SK-N-SH treated with all-trans-retinoic acid at 6 μM for 48 hours (cell line): ENCODE data around the gene LANCL2.

Experiments
- ATAC-seq: fragments of 200-7000 bp; cut with Tn5 transposase; 3 replicates; pipeline ENCODE4 v1.9.1; 2020; ENCODE audit warnings: mild to moderate bottlenecking, moderate library complexity
- BACH2 ChIP-seq: fragments of 250-450 bp; sonication (Bioruptor Pico); IDR thresholded peaks from 2 replicates; pipeline ENCODE4 v1.9.0; 2021; ENCODE audit warnings: mild to moderate bottlenecking, borderline replicate concordance
- CREB5 ChIP-seq: fragments of 250-450 bp; sonication (Bioruptor Pico); IDR thresholded peaks from 2 replicates; pipeline ENCODE4 v1.5.1; 2020; ENCODE audit warnings: low read depth, mild to moderate bottlenecking, moderate library complexity
- CSDC2 ChIP-seq: fragments of 250-450 bp; sonication (Bioruptor Pico); IDR thresholded peaks from 2 replicates; pipeline ENCODE4 v1.5.0; 2020; ENCODE audit warnings: mild to moderate bottlenecking, moderate library complexity
- CSRNP3 ChIP-seq: fragments of 250-450 bp; sonication (Bioruptor Pico); IDR thresholded peaks from 2 replicates; pipeline ENCODE4 v1.5.1; 2021; ENCODE audit warnings: mild to moderate bottlenecking, moderate library complexity
- ESRRG ChIP-seq: fragments of 250-450 bp; sonication (Bioruptor Pico); IDR thresholded peaks from 2 replicates; pipeline ENCODE4 v1.6.1; 2021; ENCODE audit warnings: mild to moderate bottlenecking
- GLIS3 ChIP-seq: fragments of 250-450 bp; sonication (Bioruptor Pico); IDR thresholded peaks from 2 replicates; pipeline ENCODE4 v1.5.0; 2020; ENCODE audit warnings: mild to moderate bottlenecking, moderate library complexity
- ISL1 ChIP-seq: fragments of 250-450 bp; sonication (Bioruptor Pico); IDR thresholded peaks from 2 replicates; pipeline ENCODE4 v2.1.2; 2022; ENCODE audit warnings: mild to moderate bottlenecking, moderate library complexity
- OSR1 ChIP-seq: fragments of 250-450 bp; sonication (Bioruptor Pico); IDR thresholded peaks from 2 replicates; pipeline ENCODE4 v1.8.0; 2022; ENCODE audit warnings: moderate library complexity, mild to moderate bottlenecking, inconsistent platforms
- POU6F1 ChIP-seq: fragments of 250-450 bp; sonication (Bioruptor Pico); IDR thresholded peaks from 2 replicates; pipeline ENCODE4 v1.8.0; 2021; ENCODE audit warnings: low read depth, mild to moderate bottlenecking, moderate library complexity, borderline replicate concordance
- PPARA ChIP-seq: fragments of 250-450 bp; sonication (Bioruptor Pico); IDR thresholded peaks from 2 replicates; pipeline ENCODE4 v1.5.0; 2020; ENCODE audit warnings: mild to moderate bottlenecking, borderline replicate concordance
- RARB ChIP-seq: fragments of 250-450 bp; sonication (Bioruptor Pico); IDR thresholded peaks from 2 replicates; pipeline ENCODE4 v1.8.0; 2021; ENCODE audit warnings: mild to moderate bottlenecking, moderate library complexity
- SNAI2 ChIP-seq: fragments of 250-450 bp; sonication (Bioruptor Pico); IDR thresholded peaks from 2 replicates; pipeline ENCODE4 v1.5.0; 2020; ENCODE audit warnings: mild to moderate bottlenecking, moderate library complexity
- TCF4 ChIP-seq: fragments of 250-450 bp; sonication (Bioruptor Pico); IDR thresholded peaks from 2 replicates; pipeline ENCODE4 v1.8.0; 2021; ENCODE audit warnings: mild to moderate bottlenecking, moderate library complexity, borderline replicate concordance
- TSHZ2 ChIP-seq: fragments of 250-450 bp; sonication (Bioruptor Pico); IDR thresholded peaks from 2 replicates; pipeline ENCODE4 v1.5.0; 2020; ENCODE audit warnings: mild to moderate bottlenecking, moderate library complexity
- ZC3H10 ChIP-seq: fragments of 250-450 bp; sonication (Bioruptor Pico); IDR thresholded peaks from 2 replicates; pipeline ENCODE4 v1.5.1; 2021; ENCODE audit warnings: mild to moderate bottlenecking, moderate library complexity
- ZFP30 ChIP-seq: fragments of 450-650 bp; formaldehyde crosslinking; IDR thresholded peaks from 2 replicates; pipeline ENCODE4 v1.5.0; 2022; ENCODE audit warnings: mild to moderate bottlenecking, moderate library complexity
- ZNF565 ChIP-seq: fragments of 450-650 bp; formaldehyde crosslinking; conservative IDR thresholded peaks from 2 replicates; pipeline ENCODE4 v1.5.0; 2020; ENCODE audit warnings: low read depth, mild to moderate bottlenecking, moderate library complexity
- ZNF70 ChIP-seq: fragments of 450-650 bp; formaldehyde crosslinking; IDR thresholded peaks from 2 replicates; pipeline ENCODE4 v1.5.0; 2020; ENCODE audit warnings: mild to moderate bottlenecking, moderate library complexity
- ZNF8 ChIP-seq: fragments of 450-650 bp; formaldehyde crosslinking; IDR thresholded peaks from 2 replicates; pipeline ENCODE4 v1.5.0; 2020; ENCODE audit warnings: mild to moderate bottlenecking, moderate library complexity

Gene LANCL2

GRCh38 chr7:55477781-55478374, 112.7 kb downstream of the LANCL2 start:
- TF ChIP-seq ZNF70 (CRISPR knock-in tag) (no peak), PPARA (CRISPR knock-in tag) (no peak), ESRRG (CRISPR knock-in tag) (no peak), ZC3H10 (CRISPR knock-in tag) (no peak), GLIS3 (CRISPR knock-in tag) (no peak), ZFP30 (CRISPR knock-in tag) (no peak), ZNF565 (CRISPR knock-in tag) (no peak), BACH2 (CRISPR knock-in tag) (no peak), OSR1 (no peak), CSRNP3 (CRISPR knock-in tag) (no peak), CSDC2 (CRISPR knock-in tag) (no peak), TSHZ2 (no peak)
- peak; percentile 65 for ATAC-seq

- no peak; the same call in 2 of the 3 replicates for ATAC-seq
- TF ChIP-seq ZC3H10 (CRISPR knock-in tag) (no peak), ZNF70 (CRISPR knock-in tag) (no peak), ISL1 (CRISPR knock-in tag) (no peak), CSRNP3 (CRISPR knock-in tag) (no peak), BACH2 (CRISPR knock-in tag) (no peak), ESRRG (CRISPR knock-in tag) (no peak), ZNF565 (CRISPR knock-in tag) (no peak), GLIS3 (CRISPR knock-in tag) (no peak), TCF4 (CRISPR knock-in tag) (no peak)
Observed at GRCh38 chr7:55478700-55479099, 113.6 kb downstream of the LANCL2 start.

GRCh38 chr7:55481155-55481554, 116.0 kb downstream of the LANCL2 start:
- no peak for ATAC-seq
- TF ChIP-seq POU6F1 (CRISPR knock-in tag) = no peak
- TF ChIP-seq CREB5 = no peak
- TF ChIP-seq CSRNP3 (CRISPR knock-in tag) = no peak
- TF ChIP-seq RARB (CRISPR knock-in tag) = no peak
- TF ChIP-seq BACH2 (CRISPR knock-in tag) = no peak
- no peak for TF ChIP-seq ZNF8 (CRISPR knock-in tag)
- no peak for TF ChIP-seq SNAI2 (CRISPR knock-in tag)
